Prostate gland (tissue), 2 donors: Measurements from ENCODE around the gene RNF181.

Experiments
- POLR2A ChIP-seq: fragments of 450-650 bp; IDR thresholded peaks from one replicate; pipeline ENCODE4 v1.6.1; 2016; ENCODE audit warnings: antibody characterized with exemption, mild to moderate bottlenecking
- POLR2AphosphoS5 ChIP-seq: sonication (generic); formaldehyde crosslinking; IDR thresholded peaks from one replicate; pipeline ENCODE4 v1.6.1; 2017; ENCODE audit warnings: antibody characterized with exemption
- TF ChIP-seq, protein P1 (sequence below), 4 experiments: fragments of 200-600 bp in 2 of 4; fragments of 450-650 bp in 2 of 4; sonication (generic) in 2 of 4; IDR thresholded peaks; 1 replicate in 3 of 4; 2 replicates in 1 of 4; pipeline ENCODE4 v1.5.1; 2016 to 2019; ENCODE audit warnings: antibody characterized with exemption in 4 of 4, mild to moderate bottlenecking in 2 of 4, moderate library complexity in 2 of 4

DNA sequence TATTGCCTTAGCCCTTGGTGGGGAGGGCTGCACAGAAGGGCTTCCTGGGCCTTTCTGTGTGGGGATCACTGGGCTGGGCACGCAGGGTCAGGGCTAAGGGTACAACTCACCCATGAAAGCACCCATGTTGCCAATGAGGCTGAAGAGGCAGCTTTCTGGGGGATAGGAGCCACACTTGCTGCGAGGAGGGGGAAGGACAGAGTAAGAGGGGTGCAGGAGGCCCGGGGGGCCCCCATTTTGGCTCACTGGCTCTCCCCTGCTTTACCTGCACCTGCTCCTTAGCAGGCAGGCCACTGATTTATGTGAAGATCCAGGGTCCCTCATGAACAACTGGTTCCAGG is 4.7 kb downstream of the RNF181 start:
- TF ChIP-seq, protein P1, sequence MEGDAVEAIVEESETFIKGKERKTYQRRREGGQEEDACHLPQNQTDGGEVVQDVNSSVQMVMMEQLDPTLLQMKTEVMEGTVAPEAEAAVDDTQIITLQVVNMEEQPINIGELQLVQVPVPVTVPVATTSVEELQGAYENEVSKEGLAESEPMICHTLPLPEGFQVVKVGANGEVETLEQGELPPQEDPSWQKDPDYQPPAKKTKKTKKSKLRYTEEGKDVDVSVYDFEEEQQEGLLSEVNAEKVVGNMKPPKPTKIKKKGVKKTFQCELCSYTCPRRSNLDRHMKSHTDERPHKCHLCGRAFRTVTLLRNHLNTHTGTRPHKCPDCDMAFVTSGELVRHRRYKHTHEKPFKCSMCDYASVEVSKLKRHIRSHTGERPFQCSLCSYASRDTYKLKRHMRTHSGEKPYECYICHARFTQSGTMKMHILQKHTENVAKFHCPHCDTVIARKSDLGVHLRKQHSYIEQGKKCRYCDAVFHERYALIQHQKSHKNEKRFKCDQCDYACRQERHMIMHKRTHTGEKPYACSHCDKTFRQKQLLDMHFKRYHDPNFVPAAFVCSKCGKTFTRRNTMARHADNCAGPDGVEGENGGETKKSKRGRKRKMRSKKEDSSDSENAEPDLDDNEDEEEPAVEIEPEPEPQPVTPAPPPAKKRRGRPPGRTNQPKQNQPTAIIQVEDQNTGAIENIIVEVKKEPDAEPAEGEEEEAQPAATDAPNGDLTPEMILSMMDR (IDR thresholded peaks at IDR 0.05) = no peak
- no peak for TF ChIP-seq POLR2A
- no peak for TF ChIP-seq POLR2AphosphoS5
